GM18907 (cell line): ENCODE data around the gene ANKFN1.

ENCODE experiments used
- ATAC-seq: cut with Tn5 transposase; IDR thresholded peaks from one replicate; pipeline ENCODE4 v1.9.1; 2021; ENCODE audit warnings: mild to moderate bottlenecking, moderate library complexity; ENCODE audit not compliant: unreplicated experiment

ANKFN1 gene

GRCh38 chr17:56178203-56178602, 24.9 kb downstream of the ANKFN1 start:
- no peak for ATAC-seq

- ATAC-seq, result no peak
These were observed 28.8 kb downstream of the ANKFN1 start for GRCh38 chr17:56182081-56182480.

- ATAC-seq, result no peak
These were observed 31.4 kb downstream of the ANKFN1 start for GRCh38 chr17:56184650-56185049.

- ATAC-seq, result no peak
These were observed 32.4 kb downstream of the ANKFN1 start for GRCh38 chr17:56185491-56186221.

- ATAC-seq, result no peak
These were observed 33.0 kb downstream of the ANKFN1 start for GRCh38 chr17:56186222-56186786.

- no peak for ATAC-seq
These were observed 50.2 kb downstream of the ANKFN1 start for GRCh38 chr17:56203430-56203829.

GRCh38 chr17:56206351-56206750, 53.1 kb downstream of the ANKFN1 start:
- ATAC-seq, result no peak

DNA sequence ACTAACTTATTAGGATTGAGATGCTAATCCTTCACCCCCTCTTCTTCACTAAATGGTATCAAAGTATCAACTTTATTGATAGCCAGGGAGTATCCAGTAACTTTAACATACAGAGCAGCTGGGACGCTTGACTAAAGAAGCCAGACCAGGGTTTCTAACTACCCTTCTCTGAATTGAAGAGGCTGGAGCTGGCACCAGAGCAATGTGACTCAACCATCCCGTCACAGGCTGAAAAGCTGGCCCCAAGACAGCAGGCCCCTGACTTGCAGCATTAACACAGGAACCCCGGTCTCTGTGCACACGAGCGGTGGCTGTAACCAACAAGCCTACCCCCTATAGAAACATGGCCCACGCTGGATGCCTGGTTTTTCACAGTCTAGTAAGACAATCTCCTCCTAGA, 59.8 kb downstream of the ANKFN1 start:
- ATAC-seq, result no peak

GRCh38 chr17:56217921-56218320, 64.6 kb downstream of the ANKFN1 start:
- ATAC-seq, result no peak

DNA sequence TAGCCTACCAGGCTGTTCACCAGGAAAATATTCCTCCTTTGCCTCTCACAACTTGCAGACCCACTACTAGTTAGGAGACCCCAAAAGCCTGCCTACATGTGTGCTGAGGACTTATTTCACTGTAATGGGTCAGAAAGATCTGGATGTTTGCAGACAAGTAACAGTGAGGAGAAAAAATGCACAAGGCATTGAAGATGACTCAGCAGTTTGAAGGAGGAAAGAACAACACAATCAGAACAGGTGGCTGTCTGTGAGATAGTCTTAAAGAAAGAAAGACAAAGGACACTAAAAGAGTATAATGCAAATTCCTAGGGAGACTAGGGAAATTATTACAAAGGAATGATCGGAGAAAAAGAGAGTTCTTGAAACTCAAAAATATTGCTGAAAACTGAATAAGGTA, 69.0 kb downstream of the ANKFN1 start:
- no peak for ATAC-seq

DNA sequence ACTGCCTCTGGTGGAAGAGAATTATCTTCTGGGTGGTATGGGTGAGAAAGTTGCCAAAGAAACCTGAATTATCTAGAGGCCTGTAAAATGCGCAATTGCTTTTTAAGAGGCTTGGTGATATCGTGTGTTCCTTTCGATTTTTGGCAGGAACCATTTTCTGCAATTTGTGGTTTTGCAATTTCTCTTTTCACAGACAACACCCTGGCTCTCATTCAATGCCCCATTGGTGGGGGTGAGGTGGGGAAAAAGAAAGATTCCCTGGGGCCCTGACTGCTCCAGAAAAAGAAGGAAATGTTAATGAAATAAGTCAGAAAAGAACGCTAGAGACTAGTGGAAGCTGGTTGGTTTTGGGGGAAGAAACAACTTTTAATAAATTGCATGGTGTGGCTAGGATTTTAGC, 77.4 kb downstream of the ANKFN1 start:
- ATAC-seq, result no peak

DNA sequence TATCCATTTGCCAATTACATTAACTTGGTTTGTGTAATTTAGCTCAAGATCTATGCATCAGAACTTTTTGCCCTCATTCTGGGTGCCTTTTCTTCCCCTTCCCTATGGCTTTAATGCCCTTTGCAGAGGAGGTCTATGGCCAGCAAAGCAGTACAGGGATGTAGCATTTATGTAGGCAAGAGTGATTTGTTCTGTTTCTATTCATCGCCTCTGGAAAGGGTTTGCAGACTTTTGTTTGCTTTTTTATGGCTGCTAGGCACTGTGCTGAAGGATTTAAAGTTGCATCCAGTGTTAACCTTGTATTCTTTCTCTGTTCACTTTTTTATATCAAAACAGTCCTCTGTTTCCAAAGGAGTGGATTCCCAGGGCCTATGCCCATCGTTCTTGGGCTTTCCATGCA, 78.0 kb downstream of the ANKFN1 start:
- no peak for ATAC-seq

DNA sequence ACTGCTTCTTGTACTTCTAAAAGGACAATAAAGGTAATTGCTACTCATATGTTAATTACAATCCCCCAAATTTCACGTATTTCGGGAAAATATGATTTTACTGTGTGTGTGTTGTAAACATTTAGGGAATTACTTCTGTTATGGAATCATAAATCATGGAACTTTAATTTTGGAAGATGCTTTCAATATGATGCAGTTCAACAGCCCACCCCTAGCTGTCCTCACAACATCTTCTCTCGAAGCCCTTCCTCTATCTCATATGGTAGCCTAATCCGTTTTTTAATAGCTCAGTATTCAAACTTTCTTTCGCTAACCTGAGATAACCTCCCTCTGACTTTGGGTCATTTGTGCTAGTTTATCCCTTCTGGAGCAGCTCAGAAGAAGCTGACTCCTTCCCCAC, 78.4 kb downstream of the ANKFN1 start:
- no peak for ATAC-seq

GRCh38 chr17:56244268-56244890, 91.1 kb downstream of the ANKFN1 start:
- no peak for ATAC-seq

DNA sequence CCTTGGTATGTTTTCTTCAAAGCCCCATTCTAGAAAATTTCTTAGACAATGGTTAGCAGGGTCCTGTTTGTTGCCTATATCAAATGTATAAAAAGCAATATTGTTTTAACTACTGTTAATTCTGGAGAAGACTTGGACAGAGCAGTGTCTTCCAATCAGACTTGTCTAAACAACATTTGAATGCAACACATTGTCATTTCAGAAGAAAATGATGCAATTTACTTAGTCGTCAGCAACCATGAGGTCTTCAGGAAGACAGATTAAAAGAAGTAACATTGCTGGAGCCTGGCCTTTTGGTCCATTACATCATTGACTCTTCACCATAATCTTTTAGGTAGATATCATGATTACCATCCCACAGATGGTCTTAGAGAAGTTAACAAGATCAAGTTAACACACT, 94.5 kb downstream of the ANKFN1 start:
- no peak for ATAC-seq

DNA sequence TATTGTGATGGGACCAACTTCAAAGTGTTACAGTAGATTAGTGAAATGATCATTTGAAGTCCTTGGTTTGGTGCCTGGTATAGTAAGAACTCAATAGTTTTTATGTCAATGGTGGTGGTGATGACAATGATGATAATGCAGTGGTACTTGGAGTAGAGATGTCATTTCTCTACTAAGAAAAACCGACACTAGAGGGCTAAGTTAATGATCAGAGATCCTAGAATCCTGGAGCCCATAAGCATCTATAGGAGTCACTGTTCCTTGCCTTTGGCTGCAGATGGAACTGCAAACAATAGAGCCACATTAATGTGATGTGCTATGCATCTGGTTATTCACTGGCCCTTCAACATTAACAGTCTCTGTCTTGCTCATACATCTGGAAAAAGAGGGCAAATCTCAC, 103.8 kb downstream of the ANKFN1 start:
- ATAC-seq, result no peak

GRCh38 chr17:56260376-56261002, 107.2 kb downstream of the ANKFN1 start:
- no peak for ATAC-seq

GRCh38 chr17:56262803-56263202, 109.5 kb downstream of the ANKFN1 start:
- ATAC-seq, result no peak

GRCh38 chr17:56269556-56270389, 116.5 kb downstream of the ANKFN1 start:
- ATAC-seq, result no peak

DNA sequence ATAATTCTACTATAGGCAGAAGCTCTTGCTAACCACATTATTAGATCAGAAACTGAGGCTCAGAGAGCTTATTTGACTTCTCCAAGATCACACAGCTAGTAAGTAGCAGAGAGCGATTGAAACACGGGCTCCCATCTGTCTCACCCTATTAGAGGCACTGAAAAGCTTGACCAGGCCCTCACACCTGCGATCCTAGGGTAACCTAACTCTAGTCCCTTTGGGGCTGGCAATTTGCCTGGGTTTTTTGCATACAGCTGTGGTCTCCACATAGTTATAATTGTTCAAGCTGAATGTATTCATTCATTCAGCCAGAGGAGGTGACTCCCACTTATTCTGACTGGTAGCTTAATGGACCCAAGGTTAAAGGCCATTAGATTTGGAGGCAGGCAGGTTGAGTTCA, 121.2 kb downstream of the ANKFN1 start:
- ATAC-seq, result no peak

- no peak for ATAC-seq
These were observed 131.2 kb downstream of the ANKFN1 start for GRCh38 chr17:56284482-56284881.
